ENCODE data around the gene RGS18.

- TF ChIP-seq, protein P1, sequence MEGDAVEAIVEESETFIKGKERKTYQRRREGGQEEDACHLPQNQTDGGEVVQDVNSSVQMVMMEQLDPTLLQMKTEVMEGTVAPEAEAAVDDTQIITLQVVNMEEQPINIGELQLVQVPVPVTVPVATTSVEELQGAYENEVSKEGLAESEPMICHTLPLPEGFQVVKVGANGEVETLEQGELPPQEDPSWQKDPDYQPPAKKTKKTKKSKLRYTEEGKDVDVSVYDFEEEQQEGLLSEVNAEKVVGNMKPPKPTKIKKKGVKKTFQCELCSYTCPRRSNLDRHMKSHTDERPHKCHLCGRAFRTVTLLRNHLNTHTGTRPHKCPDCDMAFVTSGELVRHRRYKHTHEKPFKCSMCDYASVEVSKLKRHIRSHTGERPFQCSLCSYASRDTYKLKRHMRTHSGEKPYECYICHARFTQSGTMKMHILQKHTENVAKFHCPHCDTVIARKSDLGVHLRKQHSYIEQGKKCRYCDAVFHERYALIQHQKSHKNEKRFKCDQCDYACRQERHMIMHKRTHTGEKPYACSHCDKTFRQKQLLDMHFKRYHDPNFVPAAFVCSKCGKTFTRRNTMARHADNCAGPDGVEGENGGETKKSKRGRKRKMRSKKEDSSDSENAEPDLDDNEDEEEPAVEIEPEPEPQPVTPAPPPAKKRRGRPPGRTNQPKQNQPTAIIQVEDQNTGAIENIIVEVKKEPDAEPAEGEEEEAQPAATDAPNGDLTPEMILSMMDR (IDR thresholded peaks at IDR 0.05) = no peak
- no peak for TF ChIP-seq POLR2A (IDR thresholded peaks at IDR 0.05)
Measured at GRCh38 chr1:192190066-192190465, 31.8 kb downstream of the RGS18 start.
